H9 (cell line): ENCODE results near the gene HIPK1. TPM values are rescaled to one million over a fixed set of nuclear protein-coding genes. Genes with fewer than 3 reads are reported as not detected.

Experiments
- DNase-seq: peaks from one replicate; pipeline ENCODE4 v3.0.0-alpha.2; 2017
- H2AFZ ChIP-seq: one replicate; pipeline ENCODE4 v1.6.1; 2013; ENCODE audit warnings: mild to moderate bottlenecking, low read length, control low read depth, moderate library complexity
- H2AK5ac ChIP-seq: 2 replicates; pipeline ENCODE4 v1.6.1; 2013; ENCODE audit warnings: low read length, control low read depth, mixed read lengths; ENCODE audit not compliant: insufficient read length
- H2BK120ac ChIP-seq: one replicate; pipeline ENCODE4 v1.6.1; 2013; ENCODE audit warnings: low read depth, mild to moderate bottlenecking, low read length, control low read depth, inconsistent platforms; ENCODE audit not compliant: poor library complexity, severe bottlenecking
- H2BK12ac ChIP-seq: 2 replicates; pipeline ENCODE4 v1.6.1; 2013; ENCODE audit warnings: low read length, control low read depth, mixed read lengths, low read depth; ENCODE audit not compliant: insufficient read length
- H2BK15ac ChIP-seq: 2 replicates; pipeline ENCODE4 v1.6.1; 2013; ENCODE audit warnings: low read depth, low read length, control low read depth
- H2BK20ac ChIP-seq: one replicate; pipeline ENCODE4 v1.6.1; 2013; ENCODE audit warnings: low read depth, mild to moderate bottlenecking, low read length, control low read depth, inconsistent platforms; ENCODE audit not compliant: poor library complexity, severe bottlenecking
- H2BK5ac ChIP-seq: 2 replicates; pipeline ENCODE4 v1.6.1; 2013; ENCODE audit warnings: low read length, control low read depth, mixed read lengths; ENCODE audit not compliant: insufficient read length
- H3K14ac ChIP-seq: 2 replicates; pipeline ENCODE4 v1.6.1; 2013; ENCODE audit warnings: low read length, control low read depth; ENCODE audit not compliant: insufficient read depth
- H3K18ac ChIP-seq: 2 replicates; pipeline ENCODE4 v1.6.1; 2013; ENCODE audit warnings: low read depth, mild to moderate bottlenecking, mixed read lengths, low read length, control low read depth; ENCODE audit not compliant: insufficient read length
- H3K23ac ChIP-seq: 2 replicates; pipeline ENCODE4 v1.6.1; 2013; ENCODE audit warnings: low read length, control low read depth, mixed read lengths, low read depth; ENCODE audit not compliant: insufficient read length
- H3K23me2 ChIP-seq: 2 replicates; pipeline ENCODE4 v1.6.1; 2013; ENCODE audit warnings: low read depth, mild to moderate bottlenecking, mixed read lengths, low read length, control low read depth; ENCODE audit not compliant: insufficient read length, poor library complexity, severe bottlenecking
- H3K27ac ChIP-seq: 2 replicates; pipeline ENCODE4 v1.5.1; 2013; ENCODE audit warnings: low read length, control low read depth, mixed read lengths, low read depth; ENCODE audit not compliant: insufficient read length
- H3K27me3 ChIP-seq: 2 replicates; pipeline ENCODE4 v1.6.1; 2013; ENCODE audit warnings: low read length, control low read depth, inconsistent platforms; ENCODE audit not compliant: insufficient read depth
- H3K4ac ChIP-seq: 2 replicates; pipeline ENCODE4 v1.6.1; 2013; ENCODE audit warnings: low read depth, mild to moderate bottlenecking, control low read depth, inconsistent platforms, low read length, moderate library complexity
- H3K4me1 ChIP-seq: 2 replicates; pipeline ENCODE4 v1.6.1; 2013; ENCODE audit warnings: low read length, control low read depth, inconsistent platforms; ENCODE audit not compliant: insufficient read depth
- H3K4me2 ChIP-seq: 2 replicates; pipeline ENCODE4 v1.6.1; 2013; ENCODE audit warnings: low read length, control low read depth, mixed read lengths; ENCODE audit not compliant: insufficient read length, insufficient read depth
- H3K56ac ChIP-seq: 2 replicates; pipeline ENCODE4 v1.6.1; 2013; ENCODE audit warnings: low read depth, mild to moderate bottlenecking, mixed read lengths, low read length, control low read depth; ENCODE audit not compliant: insufficient read length
- H3K79me1 ChIP-seq: 2 replicates; pipeline ENCODE4 v1.6.1; 2013; ENCODE audit warnings: low read depth, mild to moderate bottlenecking, moderate library complexity, low read length, control low read depth, inconsistent platforms; ENCODE audit not compliant: insufficient read depth, poor library complexity, severe bottlenecking
- H3K79me2 ChIP-seq: 2 replicates; pipeline ENCODE4 v1.6.1; 2013; ENCODE audit warnings: low read length, control low read depth, inconsistent platforms; ENCODE audit not compliant: insufficient read depth
- H3K9ac ChIP-seq: 2 replicates; pipeline ENCODE4 v1.6.1; 2013; ENCODE audit warnings: low read length, control low read depth, mixed read lengths; ENCODE audit not compliant: insufficient read length; ENCODE audit errors: extremely low read depth
- H3K9me3 ChIP-seq: one replicate; pipeline ENCODE4 v1.6.1; 2013; ENCODE audit warnings: low read depth, low read length, inconsistent platforms; ENCODE audit not compliant: control insufficient read depth
- H3T11ph ChIP-seq: one replicate; pipeline ENCODE4 v1.6.1; 2013; ENCODE audit warnings: mild to moderate bottlenecking, low read length, control low read depth, inconsistent platforms
- H4K20me1 ChIP-seq: one replicate; pipeline ENCODE4 v1.6.1; 2013; ENCODE audit not compliant: control insufficient read depth, insufficient read length, insufficient read depth
- H4K5ac ChIP-seq: 2 replicates; pipeline ENCODE4 v1.6.1; 2013; ENCODE audit warnings: low read depth, mild to moderate bottlenecking, mixed read lengths, low read length, control low read depth; ENCODE audit not compliant: insufficient read length
- H4K8ac ChIP-seq: replicated peaks from 2 replicates; pipeline ENCODE4 v1.6.1; 2013; ENCODE audit warnings: low read length, control low read depth, mixed read lengths, low read depth; ENCODE audit not compliant: insufficient read length
- H4K91ac ChIP-seq: 2 replicates; pipeline ENCODE4 v1.6.1; 2013; ENCODE audit warnings: low read depth, mild to moderate bottlenecking, moderate library complexity, mixed read lengths, low read length, control low read depth; ENCODE audit not compliant: insufficient read length
- H3K27ac Mint-ChIP-seq, 3 experiments: 2 replicates in 2 of 3; 3 replicates in 1 of 3; pipeline ENCODE4 v1.8.0; 2020 to 2021; ENCODE audit warnings: mixed read lengths in 3 of 3, mild to moderate bottlenecking in 1 of 3, moderate library complexity in 1 of 3
- H3K27me3 Mint-ChIP-seq: 2 replicates; pipeline ENCODE4 v1.8.0; 2021; ENCODE audit warnings: low read depth, mild to moderate bottlenecking, moderate library complexity, mixed read lengths
- H3K36me3 Mint-ChIP-seq, 3 experiments: 2 replicates in 2 of 3; 3 replicates in 1 of 3; pipeline ENCODE4 v1.8.0; 2020 to 2021; ENCODE audit warnings: low read depth in 3 of 3, mixed read lengths in 3 of 3; ENCODE audit not compliant: insufficient read depth in 1 of 3
- H3K4me1 Mint-ChIP-seq, 2 experiments: 2 replicates each; pipeline ENCODE4 v1.8.0; 2020; ENCODE audit warnings: mixed read lengths in 2 of 2
- H3K4me3 Mint-ChIP-seq, 2 experiments: 2 replicates in 1 of 2; 3 replicates in 1 of 2; pipeline ENCODE4 v1.8.0; 2020 to 2021; ENCODE audit warnings: mild to moderate bottlenecking in 2 of 2, mixed read lengths in 2 of 2, moderate library complexity in 1 of 2
- H3K9me3 Mint-ChIP-seq, 2 experiments: 2 replicates in 1 of 2; 3 replicates in 1 of 2; pipeline ENCODE4 v1.8.0; 2020; ENCODE audit warnings: mild to moderate bottlenecking in 2 of 2, mixed read lengths in 2 of 2, moderate library complexity in 1 of 2
- WGBS: extraction: QIAGEN DNeasy Blood & Tissue Kit; methylation state at CpG from one replicate; pipeline ENCODE4 v1.1.7; 2013; ENCODE audit warnings: missing lambda C conversion rate, low lambda C conversion rate, mixed read lengths; ENCODE audit not compliant: insufficient read length; ENCODE audit errors: extremely low coverage; 5-methylcytosine and 5-hydroxymethylcytosine counted together
- total RNA-seq: library from RNA; stranded (reverse); gene quantifications from 2 replicates; pipeline ENCODE4 v1.2.1, GENCODE V29; 2021
- TF ChIP-seq, protein P1 (sequence below): fragments of 200-600 bp; sonication (generic); conservative IDR thresholded peaks from 3 replicates; pipeline ENCODE4 v1.8.0; 2021; ENCODE audit warnings: antibody characterized with exemption, mild to moderate bottlenecking

The HIPK1 gene
- total RNA-seq, 1 experiment from 2014 or later, result 65.7 TPM

DNA sequence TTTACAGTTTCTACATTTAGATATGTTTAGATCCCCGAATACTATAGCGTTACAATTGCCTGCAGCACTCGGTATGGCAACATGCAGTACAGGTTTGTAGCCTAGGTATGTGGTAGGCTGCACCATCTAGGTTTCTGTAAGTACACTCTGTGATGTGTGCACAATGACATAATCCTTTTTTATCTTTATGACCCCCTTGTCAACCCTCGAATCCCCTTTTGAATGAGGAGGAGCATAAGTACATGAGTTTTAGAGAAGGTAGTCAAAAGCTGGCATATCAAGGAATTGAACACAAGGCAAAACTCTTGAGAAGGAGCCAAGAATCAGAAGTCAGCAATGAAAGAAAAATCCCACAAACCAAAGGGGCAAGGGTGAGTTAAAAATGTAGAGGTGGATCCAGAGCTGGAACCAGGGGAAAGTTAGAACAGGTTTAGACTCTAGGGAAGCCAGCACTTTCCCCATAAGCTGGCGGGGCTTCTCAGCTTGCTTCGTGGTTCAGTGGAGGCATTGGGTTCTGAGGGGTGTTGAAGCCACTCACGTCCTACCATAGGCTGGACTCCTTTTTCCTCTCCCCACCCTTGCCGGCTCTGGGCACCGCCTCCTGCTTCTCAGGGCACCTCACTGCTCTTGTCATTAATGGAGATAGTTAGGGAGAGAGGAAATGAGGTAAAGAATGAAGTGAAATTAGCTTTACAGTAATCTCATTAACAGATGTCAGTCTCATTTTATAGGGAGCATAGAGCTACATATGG, 81.5 kb downstream of the HIPK1 start:
- Histone ChIP-seq H4K91ac (no peak overlapping the region), H3K14ac (no peak overlapping the region), H3K9ac (no peak overlapping the region), H3K23me2 (no peaks in the 10 kb centered on the region), H2AK5ac (no peak overlapping the region), H3K56ac (no peak overlapping the region), H4K20me1 (no peaks in the 10 kb centered on the region), H3K4me1 (peaks cover 15% of the 10 kb centered on the region), H3K9me3 (no peaks in the 10 kb centered on the region), H2AFZ (no peak overlapping the region), H2BK5ac (no peak overlapping the region), H4K8ac (no peak overlapping the region), H3K27me3 (no peaks in the 10 kb centered on the region), H2BK20ac (no peak overlapping the region), H3K23ac (no peak overlapping the region), H3K18ac (no peak overlapping the region), H3K27ac (no peak overlapping the region), H2BK120ac (no peak overlapping the region), H2BK12ac (no peak overlapping the region), H3K4ac (no peak overlapping the region), H3K79me1 (no peaks in the 10 kb centered on the region), H2BK15ac (no peak overlapping the region), H3K4me2 (no peak overlapping the region), H4K5ac (no peak overlapping the region), H3T11ph (no peak overlapping the region), H3K79me2 (no peaks in the 10 kb centered on the region)
- TF ChIP-seq, protein P1, sequence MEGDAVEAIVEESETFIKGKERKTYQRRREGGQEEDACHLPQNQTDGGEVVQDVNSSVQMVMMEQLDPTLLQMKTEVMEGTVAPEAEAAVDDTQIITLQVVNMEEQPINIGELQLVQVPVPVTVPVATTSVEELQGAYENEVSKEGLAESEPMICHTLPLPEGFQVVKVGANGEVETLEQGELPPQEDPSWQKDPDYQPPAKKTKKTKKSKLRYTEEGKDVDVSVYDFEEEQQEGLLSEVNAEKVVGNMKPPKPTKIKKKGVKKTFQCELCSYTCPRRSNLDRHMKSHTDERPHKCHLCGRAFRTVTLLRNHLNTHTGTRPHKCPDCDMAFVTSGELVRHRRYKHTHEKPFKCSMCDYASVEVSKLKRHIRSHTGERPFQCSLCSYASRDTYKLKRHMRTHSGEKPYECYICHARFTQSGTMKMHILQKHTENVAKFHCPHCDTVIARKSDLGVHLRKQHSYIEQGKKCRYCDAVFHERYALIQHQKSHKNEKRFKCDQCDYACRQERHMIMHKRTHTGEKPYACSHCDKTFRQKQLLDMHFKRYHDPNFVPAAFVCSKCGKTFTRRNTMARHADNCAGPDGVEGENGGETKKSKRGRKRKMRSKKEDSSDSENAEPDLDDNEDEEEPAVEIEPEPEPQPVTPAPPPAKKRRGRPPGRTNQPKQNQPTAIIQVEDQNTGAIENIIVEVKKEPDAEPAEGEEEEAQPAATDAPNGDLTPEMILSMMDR, result no peak
- Mint-ChIP-seq H3K36me3 (peaks cover 0 to 17% (median 6%) of the 10 kb centered on the region in 3 experiments; a peak in 6 of 7 replicates), H3K4me1 (peaks cover 27 to 33% of the 10 kb centered on the region in 2 experiments), H3K4me3 (no peak overlapping the region), H3K27ac (no peak overlapping the region), H3K9me3 (peaks cover 2 to 3% of the 10 kb centered on the region in 2 experiments; a peak in 4 of 5 replicates), H3K27me3 (no peaks in the 10 kb centered on the region; the same call in 1 of the 2 replicates)
- WGBS, result no CpG with 5 or more reads among the region's 9 CpGs
- DNase-seq, result no peak
